SU-DHL-6 (cell line): Measurements from ENCODE around the gene DDX31.

Experiments used
- EZH2phosphoT487 ChIP-seq: fragments of 200-600 bp; sonication (generic), shearing (Covaris generic); conservative IDR thresholded peaks from 2 replicates; pipeline ENCODE4 v1.6.1; 2018; ENCODE audit warnings: mild to moderate bottlenecking, antibody characterized with exemption, low read length, moderate library complexity, mixed read lengths
- TF ChIP-seq, protein P1 (sequence below): fragments of 200-600 bp; sonication (generic); IDR thresholded peaks from one replicate; pipeline ENCODE4 v1.5.1; 2017; ENCODE audit warnings: antibody characterized with exemption, mild to moderate bottlenecking, low read length, moderate library complexity; ENCODE audit not compliant: insufficient read depth, poor library complexity, severe bottlenecking

DNA sequence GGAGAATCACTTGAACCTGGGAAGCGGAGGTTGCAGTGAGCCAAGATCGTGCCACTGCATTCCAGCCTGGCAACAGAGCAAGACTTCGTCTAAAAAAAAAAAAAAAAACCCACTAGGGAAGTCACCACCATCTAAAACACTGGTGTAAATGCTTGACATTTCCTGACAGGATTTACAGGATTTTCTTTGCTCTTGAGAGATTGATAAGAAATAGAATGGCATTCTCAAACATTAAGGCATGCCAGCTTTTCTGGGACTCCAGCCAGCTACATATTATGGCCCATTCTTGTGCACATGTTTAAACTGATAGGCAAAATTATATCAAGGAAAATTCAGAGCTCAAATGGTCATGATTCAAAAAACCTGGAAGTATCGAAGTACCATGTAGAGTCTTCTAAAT lies 29.2 kb upstream of the DDX31 start:
- TF ChIP-seq, protein P1, sequence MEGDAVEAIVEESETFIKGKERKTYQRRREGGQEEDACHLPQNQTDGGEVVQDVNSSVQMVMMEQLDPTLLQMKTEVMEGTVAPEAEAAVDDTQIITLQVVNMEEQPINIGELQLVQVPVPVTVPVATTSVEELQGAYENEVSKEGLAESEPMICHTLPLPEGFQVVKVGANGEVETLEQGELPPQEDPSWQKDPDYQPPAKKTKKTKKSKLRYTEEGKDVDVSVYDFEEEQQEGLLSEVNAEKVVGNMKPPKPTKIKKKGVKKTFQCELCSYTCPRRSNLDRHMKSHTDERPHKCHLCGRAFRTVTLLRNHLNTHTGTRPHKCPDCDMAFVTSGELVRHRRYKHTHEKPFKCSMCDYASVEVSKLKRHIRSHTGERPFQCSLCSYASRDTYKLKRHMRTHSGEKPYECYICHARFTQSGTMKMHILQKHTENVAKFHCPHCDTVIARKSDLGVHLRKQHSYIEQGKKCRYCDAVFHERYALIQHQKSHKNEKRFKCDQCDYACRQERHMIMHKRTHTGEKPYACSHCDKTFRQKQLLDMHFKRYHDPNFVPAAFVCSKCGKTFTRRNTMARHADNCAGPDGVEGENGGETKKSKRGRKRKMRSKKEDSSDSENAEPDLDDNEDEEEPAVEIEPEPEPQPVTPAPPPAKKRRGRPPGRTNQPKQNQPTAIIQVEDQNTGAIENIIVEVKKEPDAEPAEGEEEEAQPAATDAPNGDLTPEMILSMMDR, result no peak
- TF ChIP-seq EZH2phosphoT487, result no peak
